ENCODE measurements around the gene COL23A1.

Gene COL23A1

DNA sequence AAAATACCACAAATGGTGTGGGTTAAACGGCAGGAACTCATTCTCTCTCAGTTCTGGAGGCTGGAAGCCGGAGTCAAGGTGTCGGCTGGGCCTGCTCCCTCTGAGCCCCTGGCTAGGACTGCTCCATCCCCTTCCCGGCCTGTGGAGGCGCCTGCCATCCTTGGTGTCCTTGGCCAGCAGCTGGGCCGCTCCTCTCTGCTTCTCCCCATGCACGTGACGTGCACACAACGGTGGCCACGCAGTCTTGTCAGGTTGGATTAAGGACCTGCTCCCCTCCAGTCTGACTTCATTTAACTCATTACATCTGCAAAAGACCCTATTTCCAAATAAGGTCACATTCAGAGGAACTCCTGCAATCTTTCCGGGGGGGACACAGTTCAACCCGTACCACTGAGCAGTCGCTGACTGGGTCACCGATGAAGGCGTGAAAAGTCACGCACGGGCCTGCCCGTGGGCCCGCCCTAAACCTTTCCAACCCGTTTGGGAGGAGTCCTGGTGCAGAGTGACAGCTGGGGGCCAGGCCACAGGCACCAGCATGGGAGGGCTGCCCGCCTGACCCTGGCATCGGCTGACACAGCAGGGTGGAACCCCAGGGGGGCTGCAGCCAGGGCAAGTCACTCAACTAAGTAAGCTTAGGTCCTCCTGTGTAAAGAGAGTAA, 135.2 kb downstream of the COL23A1 start:
- DNase-seq = no peak

DNA sequence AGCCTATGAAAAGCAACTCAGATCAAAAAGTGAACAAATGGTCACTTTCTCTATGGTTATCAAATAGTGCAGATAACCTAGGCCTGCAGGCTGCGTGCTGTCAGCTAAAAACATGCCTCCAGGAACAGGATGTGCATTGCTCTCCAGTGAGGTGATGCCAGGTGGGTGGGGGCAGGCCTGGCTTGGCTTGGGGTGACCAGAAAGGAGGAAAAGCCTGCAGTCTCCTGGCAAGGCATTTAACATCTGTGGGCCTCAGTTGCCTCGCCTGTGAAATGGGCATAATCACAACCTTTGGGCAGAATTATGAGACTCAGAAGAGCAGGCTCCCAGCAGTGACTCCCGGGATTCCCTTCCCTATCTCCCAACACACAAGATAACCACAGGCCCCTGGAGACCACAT, 135.9 kb downstream of the COL23A1 start:
- no peak for DNase-seq

DNA sequence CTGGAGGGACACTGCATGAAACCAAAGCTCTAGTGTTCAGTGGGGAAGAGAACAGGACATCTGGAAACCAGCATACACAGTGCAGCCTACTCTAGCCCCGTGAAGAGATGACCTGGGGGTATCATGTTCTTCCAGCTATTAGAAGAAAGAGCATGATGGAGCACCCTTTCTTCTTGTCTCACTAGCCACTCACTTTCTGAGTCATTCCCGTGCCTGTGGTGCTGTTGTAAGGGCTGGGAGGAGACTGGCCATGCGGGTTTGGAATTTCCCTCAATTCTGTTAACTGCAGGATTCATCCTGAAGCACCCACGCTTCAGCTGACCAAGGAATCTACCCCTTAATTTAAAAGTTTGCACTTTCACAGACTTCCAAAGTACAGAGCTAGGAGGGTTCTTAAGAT, 137.0 kb downstream of the COL23A1 start:
- no peak for DNase-seq

DNA sequence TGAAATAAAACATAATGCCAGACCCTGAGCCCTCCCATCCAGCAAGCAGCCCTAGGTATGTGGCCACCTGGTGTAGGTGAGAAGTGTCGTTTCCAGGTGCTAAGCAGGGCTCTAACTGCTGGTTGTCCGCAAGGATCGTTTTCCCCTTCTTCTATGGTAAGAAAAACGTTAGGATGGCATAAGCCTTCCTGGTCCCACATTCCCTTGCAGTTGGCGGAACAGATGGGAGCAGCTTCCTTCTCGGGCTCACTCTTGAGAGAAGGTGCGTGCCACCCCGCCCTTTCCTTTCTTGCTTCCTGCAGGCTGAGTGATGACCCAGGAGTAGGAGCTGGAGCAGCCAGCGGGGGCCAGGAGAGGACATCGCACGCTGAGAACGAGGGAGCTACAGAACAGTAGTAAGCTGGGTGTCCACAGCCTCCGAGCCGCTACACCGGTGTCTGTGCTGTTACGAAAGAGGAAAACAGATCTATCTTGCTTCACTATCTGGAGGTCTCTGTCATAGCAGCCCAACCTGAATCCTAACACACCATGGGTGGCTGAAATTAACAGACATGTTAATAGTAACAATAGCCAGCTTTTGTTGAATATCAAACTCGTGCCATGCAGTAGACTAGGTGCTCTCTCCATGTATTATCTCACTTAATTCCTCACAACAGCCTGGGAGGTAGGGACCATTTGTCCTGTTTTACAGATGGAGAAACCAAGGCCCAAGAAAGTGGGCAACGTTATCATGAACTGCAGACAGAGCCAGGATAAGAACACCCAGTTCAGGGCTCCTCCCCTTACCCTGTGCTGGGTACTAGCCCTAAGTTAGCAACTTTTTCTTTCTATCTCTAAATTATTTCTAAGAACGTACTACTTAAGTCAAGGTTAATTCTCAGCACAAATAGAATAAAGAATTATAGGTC, 139.8 kb downstream of the COL23A1 start:
- no peak for DNase-seq

DNA sequence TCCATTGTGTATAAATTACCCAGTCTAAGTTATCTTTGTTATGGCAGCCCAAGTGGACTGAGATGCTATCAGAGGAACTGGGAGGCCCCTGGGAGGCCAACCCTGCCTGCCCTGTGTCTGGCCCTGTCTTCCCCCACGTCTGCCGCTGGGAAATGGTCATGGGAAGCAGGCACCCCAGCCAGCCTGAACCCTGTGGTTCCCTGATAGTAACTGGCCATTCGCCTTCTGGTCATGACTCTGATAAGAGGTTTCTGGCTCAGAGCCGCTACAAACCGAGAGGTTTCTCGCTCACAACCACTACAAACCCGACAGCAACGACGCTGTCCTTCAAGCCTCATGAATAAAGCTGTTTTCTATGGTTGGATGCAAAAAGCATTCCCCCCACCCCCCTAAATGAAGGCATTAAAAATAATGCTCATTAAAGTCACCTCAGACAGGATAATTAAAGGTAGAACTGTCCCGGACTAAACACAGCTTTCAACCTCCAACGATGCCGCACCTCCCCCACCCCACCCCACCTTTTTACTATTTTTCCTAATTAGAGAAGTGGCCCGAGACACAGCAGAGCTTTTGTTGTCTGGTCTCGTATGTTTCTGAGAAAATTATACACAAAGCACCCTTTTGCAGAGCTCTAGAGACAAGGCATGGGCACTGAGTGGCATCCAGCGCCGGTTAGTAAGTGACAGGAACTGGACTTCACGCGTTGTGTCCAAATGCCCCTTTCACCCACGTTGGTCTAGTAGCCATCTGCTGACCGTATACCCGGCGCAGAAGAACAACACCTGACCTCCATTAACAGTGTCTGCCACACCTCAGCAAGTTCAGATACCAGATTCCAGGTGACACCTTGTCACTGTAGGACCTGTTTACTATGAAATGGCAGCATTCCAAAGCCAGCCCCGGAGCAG, 140.8 kb downstream of the COL23A1 start:
- DNase-seq = no peak

DNA sequence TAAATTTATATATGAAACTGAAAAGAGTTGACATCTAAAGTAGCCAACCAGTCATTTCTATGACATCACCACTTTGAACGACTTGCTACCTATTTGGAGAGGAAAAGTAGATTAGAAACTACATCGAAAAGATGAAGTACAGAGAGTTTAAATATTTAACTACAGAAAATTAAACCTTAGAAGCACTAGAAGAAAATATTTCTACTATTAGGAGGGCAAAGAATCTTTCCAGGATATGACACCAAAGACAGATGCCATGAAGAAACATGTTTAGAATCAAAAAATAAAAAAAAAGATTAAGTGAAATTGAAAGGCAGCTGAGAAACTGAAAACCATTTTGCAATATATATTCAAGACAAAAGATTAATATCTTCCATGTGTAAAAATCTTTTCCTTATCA, 144.7 kb downstream of the COL23A1 start:
- no peak for DNase-seq

DNA sequence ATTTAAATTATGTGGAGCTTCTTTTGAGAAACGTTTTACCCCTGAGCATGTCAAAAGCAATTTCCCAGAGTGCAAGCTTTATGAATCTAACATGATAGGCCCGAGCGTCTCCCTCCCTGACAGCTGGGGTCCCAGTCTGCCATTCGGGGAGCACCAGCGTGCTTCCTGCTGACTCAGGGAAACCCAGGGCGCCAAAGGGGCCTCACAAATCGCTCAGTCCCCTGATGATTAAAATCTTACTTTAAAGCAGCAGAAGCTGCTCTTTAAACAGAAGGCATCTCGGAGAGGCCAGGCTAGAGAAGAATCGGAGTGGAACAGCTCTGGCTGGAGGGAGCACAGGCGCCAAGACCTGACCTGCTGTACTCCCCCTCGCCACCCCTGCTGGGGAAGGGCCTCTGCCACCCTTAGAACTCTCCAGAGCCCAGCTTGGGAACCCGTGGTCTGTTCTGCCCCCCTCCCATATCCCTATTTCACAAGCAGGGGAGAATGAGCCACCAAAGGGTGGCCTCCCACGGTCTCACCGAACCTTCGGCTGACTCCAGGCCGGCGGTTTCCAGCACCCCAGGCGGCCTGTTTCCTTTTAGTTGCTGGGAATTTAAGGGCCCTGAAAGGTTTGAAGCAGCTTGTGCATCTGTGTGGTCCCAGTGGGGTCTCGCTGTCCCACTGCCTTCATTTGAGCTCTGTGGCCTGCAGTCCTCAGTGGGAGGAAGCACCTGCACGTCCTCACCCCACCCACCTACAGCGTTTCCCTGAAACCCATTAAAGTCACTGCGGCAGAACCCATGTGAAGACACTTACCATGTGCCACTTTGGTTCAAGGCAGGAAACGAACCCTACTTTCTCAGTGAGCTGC, 147.6 kb downstream of the COL23A1 start:
- DNase-seq = no peak

DNA sequence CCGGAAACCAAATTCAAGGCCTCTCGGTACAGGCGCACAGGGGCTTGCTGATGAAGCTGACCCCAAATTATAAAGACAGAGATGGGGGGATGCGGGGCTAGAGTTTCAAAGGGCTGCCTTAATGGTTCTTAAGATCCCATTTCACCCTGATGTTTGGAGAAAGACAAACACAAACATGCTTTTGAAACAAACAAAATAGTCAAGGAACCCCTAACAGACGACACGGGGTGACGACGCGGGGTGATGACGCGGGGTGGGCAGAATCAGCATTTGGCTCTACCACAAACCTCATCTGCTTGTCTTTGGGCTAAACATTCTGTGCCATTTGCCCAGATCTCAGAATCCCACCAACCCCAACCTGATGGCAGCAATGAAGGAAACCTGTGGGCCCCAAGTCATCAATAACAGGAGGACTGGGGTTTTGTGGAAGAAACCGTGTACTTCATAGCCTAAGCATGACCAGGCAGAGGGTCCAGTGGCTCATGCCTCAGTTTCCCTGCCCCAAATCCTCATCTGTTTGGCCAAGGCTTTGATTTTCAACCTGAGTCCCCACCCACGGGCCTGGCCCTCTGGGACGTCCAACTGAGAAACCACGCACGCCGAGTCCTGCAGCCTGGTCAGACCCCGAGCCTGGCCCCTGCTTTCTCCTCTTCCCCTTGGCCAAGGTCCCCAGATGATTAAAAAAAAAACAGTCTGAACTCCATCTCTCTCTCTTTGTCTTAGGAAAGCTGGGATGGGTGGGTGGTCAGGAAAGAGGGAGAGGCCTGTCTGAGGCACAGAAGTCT, 148.5 kb downstream of the COL23A1 start:
- DNase-seq = no peak

DNA sequence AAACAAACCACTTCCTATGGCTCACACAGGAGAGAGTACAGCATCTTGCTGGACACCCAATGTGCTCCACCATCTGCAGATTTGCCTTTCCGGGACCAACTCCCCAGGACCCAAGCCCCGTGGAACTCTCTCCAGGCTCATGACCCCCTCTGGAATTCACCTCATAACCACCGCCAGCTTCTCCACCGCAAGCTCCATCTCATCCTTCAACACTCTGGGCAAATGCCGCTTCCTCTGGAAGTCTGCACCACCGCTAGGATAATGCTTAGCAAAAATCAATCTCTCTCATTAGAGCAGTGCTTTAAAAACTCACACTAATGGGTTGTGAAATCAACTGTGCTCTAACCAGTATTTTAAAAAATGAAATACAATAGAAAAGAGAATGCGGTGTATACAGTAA, 150.0 kb downstream of the COL23A1 start:
- no peak for DNase-seq

DNA sequence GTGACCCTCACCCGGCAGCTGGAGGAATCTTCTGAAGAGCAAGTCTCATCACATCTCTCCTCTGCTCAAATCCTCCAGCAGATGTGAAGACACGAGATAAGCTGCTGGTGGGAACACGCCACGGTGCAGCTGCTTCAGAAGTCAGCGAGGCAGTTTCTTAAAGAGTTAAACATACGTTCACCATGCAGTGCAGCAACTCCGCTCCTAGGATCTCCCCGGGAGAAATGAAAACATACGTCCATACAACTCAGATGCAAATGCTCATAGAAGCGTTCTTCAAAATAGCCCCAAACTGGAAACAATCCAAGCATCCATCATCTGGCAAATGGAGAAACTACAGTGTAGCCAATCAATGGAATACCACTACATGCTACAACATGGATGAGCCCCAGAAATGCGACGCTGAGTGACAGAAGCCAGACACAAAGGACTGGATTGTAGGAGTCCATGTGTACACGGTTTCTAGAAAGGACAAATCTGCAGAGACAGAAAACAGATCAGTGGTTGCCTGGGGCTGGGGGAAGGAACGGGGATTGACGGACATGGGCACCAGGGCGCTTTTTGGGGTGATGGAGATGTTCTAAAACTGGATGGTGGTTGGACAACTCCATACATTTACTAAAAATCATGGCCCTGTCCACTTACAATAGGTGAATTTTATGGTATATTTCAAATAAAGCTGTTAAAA, 150.6 kb downstream of the COL23A1 start:
- DNase-seq = no peak

DNA sequence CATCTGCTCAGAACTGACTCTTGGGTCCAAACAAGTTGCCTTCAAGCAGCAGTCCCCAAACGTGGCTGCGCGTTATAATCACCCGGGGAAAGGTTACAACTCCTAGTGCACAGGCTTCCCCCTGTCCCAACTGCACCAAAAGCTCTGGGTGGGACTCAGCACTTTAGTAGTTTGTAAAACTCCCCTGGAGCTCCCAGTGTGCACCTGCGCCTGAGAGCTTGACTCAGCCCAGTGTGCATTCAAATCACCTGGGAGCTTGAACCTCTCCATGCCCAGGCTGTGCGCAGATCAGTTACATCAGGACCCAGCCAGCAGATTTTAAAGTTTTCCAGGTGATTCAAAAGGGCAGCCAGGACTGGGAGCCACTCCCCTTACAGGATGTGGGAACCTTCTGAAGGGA, 151.4 kb downstream of the COL23A1 start:
- no peak for DNase-seq

DNA sequence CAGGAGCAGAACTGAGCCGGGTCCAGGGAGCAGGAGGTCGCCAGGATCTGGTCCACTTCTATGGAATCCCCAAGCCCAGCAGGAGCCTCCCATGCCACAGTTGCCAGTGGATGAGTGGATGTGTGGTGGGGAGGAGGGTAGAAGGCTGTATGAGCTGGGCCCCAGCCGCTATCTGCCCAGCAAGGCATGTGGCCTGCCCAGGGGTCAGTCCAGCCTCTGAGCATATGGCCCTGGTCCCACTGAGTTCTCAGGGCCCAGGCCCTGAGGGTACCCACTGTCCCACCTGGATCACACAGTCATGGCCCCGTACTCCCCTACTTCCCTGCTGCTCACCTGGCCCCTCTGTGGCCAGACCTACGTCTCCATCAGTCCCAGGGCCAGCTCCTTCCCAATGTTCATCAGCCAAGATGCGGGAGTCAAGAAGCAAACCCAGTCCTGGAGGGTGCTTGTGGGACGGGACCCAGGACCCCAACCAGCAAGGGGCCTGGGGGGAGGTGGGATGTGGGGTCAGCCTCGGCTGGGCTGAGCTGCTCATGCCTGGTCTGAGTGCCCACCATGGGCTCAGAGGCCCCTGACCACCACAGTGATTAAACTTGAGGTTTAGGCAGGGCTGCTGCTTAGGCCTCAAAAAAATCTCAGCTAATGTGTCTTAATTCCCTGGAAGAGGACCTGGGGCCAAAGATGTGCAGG, 152.7 kb downstream of the COL23A1 start:
- DNase-seq = no peak

DNA sequence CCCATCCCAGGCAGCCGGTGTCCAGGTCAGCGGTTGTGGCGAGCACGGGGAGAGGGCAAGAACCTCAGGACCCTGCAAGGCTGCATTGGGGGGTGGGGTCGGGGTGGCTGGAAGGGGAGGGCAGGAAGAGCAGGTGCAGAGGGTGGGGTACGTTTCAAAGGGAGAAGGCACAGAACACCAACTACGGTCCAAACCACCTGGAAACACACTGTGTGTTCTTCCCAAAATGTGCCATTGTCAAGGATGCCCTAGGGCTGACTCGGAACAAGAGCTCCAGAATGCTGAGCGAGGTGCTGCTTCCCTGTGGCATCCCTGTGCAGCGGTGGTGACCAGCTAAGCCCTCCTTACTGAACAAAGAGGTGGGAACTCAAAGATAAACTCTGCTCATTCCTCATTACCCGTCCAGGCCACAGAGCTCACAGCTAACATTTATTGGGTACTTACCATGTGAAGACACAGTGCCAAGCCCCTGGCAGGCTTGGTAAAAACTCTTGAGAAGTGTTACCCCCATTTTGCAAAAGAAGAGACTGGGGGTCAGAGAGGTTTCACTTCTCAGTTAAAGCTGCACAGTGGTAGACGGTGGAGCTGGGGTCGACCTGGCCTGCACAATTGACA, 153.8 kb downstream of the COL23A1 start:
- no peak for DNase-seq

DNA sequence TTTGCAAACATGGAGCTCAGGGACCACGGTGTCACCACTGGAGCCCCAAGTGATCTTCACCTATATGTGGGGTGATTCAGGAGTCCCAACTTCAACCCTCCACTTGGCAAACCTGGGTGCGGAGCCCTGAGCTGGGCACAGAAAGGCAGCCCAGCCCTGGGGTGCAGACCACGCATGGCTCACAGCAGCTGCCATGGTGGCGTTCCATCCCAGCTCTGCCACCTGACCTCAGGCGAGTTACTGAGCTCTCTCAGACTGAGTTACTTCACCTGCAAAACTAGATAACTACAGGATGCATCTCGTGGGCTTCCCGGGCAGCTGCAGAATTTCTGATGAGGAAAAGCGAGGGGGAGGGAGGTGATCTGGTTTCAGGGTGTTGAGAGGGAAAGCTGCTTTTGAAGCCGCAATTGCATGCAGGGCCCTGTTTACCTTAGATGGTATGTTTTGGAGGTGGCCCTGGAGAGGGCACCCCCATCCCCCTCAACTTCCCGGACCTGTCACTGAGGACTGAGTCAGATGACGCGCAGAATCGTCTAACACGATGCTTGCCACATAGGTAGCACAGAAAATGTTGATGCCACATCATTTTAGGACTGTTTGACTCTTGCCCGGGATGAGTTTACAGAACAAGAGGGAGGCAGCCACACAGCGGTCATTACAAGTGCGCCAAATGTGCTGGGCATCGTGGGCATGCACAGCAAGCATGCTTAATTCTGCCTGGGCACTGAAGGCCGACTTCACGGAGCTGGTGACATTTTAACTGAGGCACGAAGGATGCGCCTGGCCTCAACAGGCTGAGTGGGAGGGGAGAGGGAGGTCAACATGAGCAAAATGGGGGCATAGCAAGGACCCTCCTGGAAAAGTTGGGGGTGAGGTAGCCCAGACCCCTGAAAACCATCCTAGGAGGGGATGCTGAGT, 154.6 kb downstream of the COL23A1 start:
- no peak for DNase-seq

DNA sequence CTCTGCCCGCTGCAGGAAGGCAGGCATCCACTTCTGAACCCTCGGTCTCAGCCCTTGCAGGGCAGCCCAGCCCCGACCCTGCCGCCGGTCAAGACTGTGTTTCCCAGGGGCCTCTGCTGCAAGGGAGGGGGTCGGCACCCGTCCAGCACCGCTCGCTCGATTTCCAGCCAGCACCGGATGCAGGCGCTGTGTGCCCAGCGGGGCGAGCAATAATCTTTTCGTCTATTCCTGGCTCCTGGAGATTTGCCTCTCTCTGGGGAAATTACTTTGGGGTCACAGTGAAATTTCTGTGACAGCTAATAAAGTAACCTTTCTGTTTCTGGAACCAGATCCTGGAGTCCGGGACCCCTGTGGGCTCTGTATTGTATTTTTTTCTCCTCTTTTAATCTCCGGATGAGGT, 155.3 kb downstream of the COL23A1 start:
- DNase-seq = no peak

DNA sequence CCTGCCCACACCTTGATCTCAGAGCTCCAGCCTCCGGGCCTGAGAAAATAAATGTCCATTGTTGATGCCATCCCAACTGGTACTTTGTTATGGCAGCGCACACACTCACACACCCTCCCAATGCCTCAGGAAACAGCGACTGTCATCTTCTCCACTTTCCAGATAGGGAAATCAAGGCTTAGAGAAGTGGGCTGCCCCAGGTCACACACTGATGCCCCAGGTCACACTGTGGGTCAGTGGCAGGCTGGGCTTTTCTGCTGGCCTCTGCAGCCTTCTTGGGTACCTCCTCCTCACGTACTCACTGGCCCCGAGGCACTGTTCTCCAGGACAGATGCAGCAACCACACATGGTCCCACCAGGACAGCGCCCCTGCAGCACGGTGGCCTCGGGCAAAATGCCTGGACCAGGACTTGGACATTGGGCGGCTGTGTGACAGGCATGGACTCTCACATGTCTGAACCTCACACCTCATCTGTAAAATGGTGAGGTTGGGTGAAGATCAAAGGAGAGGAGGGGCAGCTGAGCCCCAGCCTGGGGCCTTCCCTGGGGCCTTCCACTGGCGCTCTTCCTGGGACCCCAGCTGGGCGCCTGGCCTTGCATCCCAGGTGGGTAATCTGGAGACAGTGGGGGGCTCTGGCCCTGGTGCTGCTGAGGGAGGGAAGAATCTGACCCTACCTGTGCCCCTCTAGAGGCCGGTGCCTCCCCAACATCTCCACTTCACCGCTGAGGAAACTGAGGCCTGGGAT, 156.0 kb downstream of the COL23A1 start:
- DNase-seq = no peak

DNA sequence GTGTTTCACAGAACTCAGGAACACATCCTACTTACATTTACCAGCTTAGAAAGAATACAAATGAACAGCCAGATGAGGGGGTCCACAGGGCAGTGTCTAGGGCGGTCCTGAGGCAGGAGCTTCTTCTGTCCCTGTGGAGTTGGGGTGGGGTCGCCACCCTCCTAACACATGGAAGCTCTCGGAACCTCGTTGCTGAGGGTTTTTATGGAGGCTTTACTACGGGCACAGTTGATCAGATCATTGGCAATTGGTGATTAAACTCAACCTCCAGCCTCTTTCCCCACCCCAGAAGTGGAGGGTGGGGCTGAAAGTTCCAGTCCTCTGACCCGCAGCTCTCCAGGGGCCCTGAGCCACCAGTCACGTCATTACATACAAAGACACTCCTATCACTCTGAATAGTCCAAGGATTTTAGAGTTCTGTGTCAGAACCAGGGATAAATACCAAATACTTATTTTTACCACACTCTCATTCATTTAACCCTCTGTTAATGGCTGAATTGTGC, 156.9 kb downstream of the COL23A1 start:
- DNase-seq = no peak
